ENCODE measurements around the gene SRSF4.

Gene SRSF4

GRCh38 chr1:29179641-29180184 is 2.0 kb downstream of the SRSF4 start:
- H3K4me3 ChIP-seq (replicated peaks; ENCODE audit: low read depth, low read length) = peak overlapping the region; percentile 83
- no peak for DNase-seq (ENCODE audit: extremely low read depth, low read depth)
- TF ChIP-seq CTCF (IDR thresholded peaks at IDR 0.05; ENCODE audit: low read depth, low read length, missing control alignments) = no peak

- no peak for DNase-seq (ENCODE audit: extremely low read depth, low read depth)
- no peak for TF ChIP-seq CTCF (IDR thresholded peaks at IDR 0.05; ENCODE audit: low read depth, low read length, missing control alignments)
- H3K4me3 ChIP-seq (replicated peaks; ENCODE audit: low read depth, low read length) = no peak overlapping the region
Observed at GRCh38 chr1:29177022-29177705, 4.5 kb downstream of the SRSF4 start.

- no peak for TF ChIP-seq CTCF (IDR thresholded peaks at IDR 0.05; ENCODE audit: low read depth, low read length, missing control alignments)
- no peak for DNase-seq (ENCODE audit: extremely low read depth, low read depth)
- no peak overlapping the region for H3K4me3 ChIP-seq (replicated peaks; ENCODE audit: low read depth, low read length)
Observed at GRCh38 chr1:29176576-29176975, 5.1 kb downstream of the SRSF4 start.

GRCh38 chr1:29172415-29172939 is 9.2 kb downstream of the SRSF4 start:
- no peak for TF ChIP-seq CTCF (IDR thresholded peaks at IDR 0.05; ENCODE audit: low read depth, low read length, missing control alignments)
- DNase-seq (ENCODE audit: extremely low read depth, low read depth) = no peak
- H3K4me3 ChIP-seq (replicated peaks; ENCODE audit: low read depth, low read length) = no peak overlapping the region

GRCh38 chr1:29171521-29171920 is 10.2 kb downstream of the SRSF4 start:
- TF ChIP-seq CTCF (IDR thresholded peaks at IDR 0.05; ENCODE audit: low read depth, low read length, missing control alignments) = no peak
- DNase-seq (ENCODE audit: extremely low read depth, low read depth) = no peak
- H3K4me3 ChIP-seq (replicated peaks; ENCODE audit: low read depth, low read length) = no peak overlapping the region

- DNase-seq (ENCODE audit: extremely low read depth, low read depth) = no peak
- no peak overlapping the region for H3K4me3 ChIP-seq (replicated peaks; ENCODE audit: low read depth, low read length)
- no peak for TF ChIP-seq CTCF (IDR thresholded peaks at IDR 0.05; ENCODE audit: low read depth, low read length, missing control alignments)
Observed at GRCh38 chr1:29171089-29171488, 10.6 kb downstream of the SRSF4 start.
